ENCODE data around the gene HSPA9. TPM values are rescaled to one million over a fixed set of nuclear protein-coding genes. Genes with fewer than 3 reads are reported as not detected.

HSPA9 gene
- total RNA-seq, 1 donor: 394 TPM

GRCh38 chr5:138542180-138542955 is 32.8 kb downstream of the HSPA9 start:
- H3K4me3 ChIP-seq (ENCODE audit: low read depth, low read length): peak overlapping the region; percentile 91
- DNase-seq (ENCODE audit: low read depth): peak; percentile 25
- TF ChIP-seq CTCF (IDR thresholded peaks at IDR 0.05; ENCODE audit: insufficient read depth, low read length): no peak

GRCh38 chr5:138541511-138542179 is 33.6 kb downstream of the HSPA9 start:
- H3K4me3 ChIP-seq (ENCODE audit: low read depth, low read length): peak overlapping the region; percentile 91
- DNase-seq (ENCODE audit: low read depth): no peak
- TF ChIP-seq CTCF (IDR thresholded peaks at IDR 0.05; ENCODE audit: insufficient read depth, low read length): no peak

GRCh38 chr5:138539791-138540190 is 35.4 kb downstream of the HSPA9 start:
- no peak for DNase-seq (ENCODE audit: low read depth)
- TF ChIP-seq CTCF (IDR thresholded peaks at IDR 0.05; ENCODE audit: insufficient read depth, low read length): no peak
- no peak overlapping the region for H3K4me3 ChIP-seq (ENCODE audit: low read depth, low read length)

GRCh38 chr5:138538943-138539627 is 36.1 kb downstream of the HSPA9 start:
- no peak overlapping the region for H3K4me3 ChIP-seq (ENCODE audit: low read depth, low read length)
- no peak for TF ChIP-seq CTCF (IDR thresholded peaks at IDR 0.05; ENCODE audit: insufficient read depth, low read length)
- DNase-seq (ENCODE audit: low read depth): no peak

- peak; percentile 39 for TF ChIP-seq CTCF (IDR thresholded peaks at IDR 0.05; ENCODE audit: insufficient read depth, low read length)
- H3K4me3 ChIP-seq (ENCODE audit: low read depth, low read length): no peak overlapping the region
- no peak for DNase-seq (ENCODE audit: low read depth)
These were observed 38.4 kb downstream of the HSPA9 start for GRCh38 chr5:138536665-138537315.

GRCh38 chr5:138536215-138536614 is 39.0 kb downstream of the HSPA9 start:
- no peak overlapping the region for H3K4me3 ChIP-seq (ENCODE audit: low read depth, low read length)
- no peak for TF ChIP-seq CTCF (IDR thresholded peaks at IDR 0.05; ENCODE audit: insufficient read depth, low read length)
- DNase-seq (ENCODE audit: low read depth): no peak
